ENCODE data around the gene SGTA. TPM values are rescaled to one million over a fixed set of nuclear protein-coding genes. Genes with fewer than 3 reads are reported as not detected.
"Not testable (repeated sequence)": the region's sequence is repeated elsewhere in the genome, so short reads cannot be mapped to it uniquely, and the experiment has no call there.

SGTA gene
- 10 to 100 TPM; 51.0 to 51.1 TPM for total RNA-seq

- Mint-ChIP-seq H3K27me3 (ENCODE audit: low read depth) (no peaks in the 10 kb centered on the region), H3K36me3 (ENCODE audit: low read depth) (peaks cover 16% of the 10 kb centered on the region), H3K4me3 (peak within 1 kb of the TSS; percentile 88), H3K27ac (peak within 1 kb of the TSS; percentile 97), H3K9me3 (ENCODE audit: insufficient read depth) (no peaks in the 10 kb centered on the region), H3K4me1 (ENCODE audit: low read depth) (peaks cover 59% of the 10 kb centered on the region)
- ChIA-PET POLR2A (interaction anchor here (0.7 kb wide), 2 partner anchors 119 to 495 kb away, joined by 3 read pairs; no protein-coding TSS in a partner anchor), CTCF (interaction anchor here (0.9 to 1.1 kb wide), 2 partner anchors 14 to 135 kb away, joined by 3 read pairs; no protein-coding TSS in a partner anchor)
- DNase-seq (peak; percentile 99), ATAC-seq (peak; percentile 65)
Observed at GRCh38 chr19:2782936-2783780, at the start of gene SGTA. SGTA (minus strand) TSS chr19:2783273; CDS start chr19:2769068, 14,205 bp downstream.

GRCh38 chr19:2827840-2828489, 44.9 kb upstream of the SGTA start:
- CTCF ChIA-PET, result no interaction called here
- Mint-ChIP-seq H3K36me3 (ENCODE audit: low read depth) (peaks cover 31% of the 10 kb centered on the region), H3K27ac (no peak overlapping the region), H3K9me3 (ENCODE audit: insufficient read depth) (peaks cover 19% of the 10 kb centered on the region), H3K27me3 (ENCODE audit: low read depth) (no peaks in the 10 kb centered on the region), H3K4me3 (no peak overlapping the region), H3K4me1 (ENCODE audit: low read depth) (peaks cover 6% of the 10 kb centered on the region)
- ATAC-seq (no peak), DNase-seq (no peak)
- POLR2A ChIA-PET, result no interaction called here

GRCh38 chr19:2827022-2827421, 43.9 kb upstream of the SGTA start:
- H3K4me3 Mint-ChIP-seq, result no peak overlapping the region
- no peak overlapping the region for H3K27ac Mint-ChIP-seq
- DNase-seq, result no peak
- ChIA-PET POLR2A (no interaction called here), CTCF (no interaction called here)
- peaks cover 22% of the 10 kb centered on the region for H3K36me3 Mint-ChIP-seq (ENCODE audit: low read depth)
- H3K27me3 Mint-ChIP-seq (ENCODE audit: low read depth), result no peaks in the 10 kb centered on the region
- no peak for ATAC-seq
- H3K4me1 Mint-ChIP-seq (ENCODE audit: low read depth), result peaks cover 6% of the 10 kb centered on the region
- peaks cover 15% of the 10 kb centered on the region for H3K9me3 Mint-ChIP-seq (ENCODE audit: insufficient read depth)

- Mint-ChIP-seq H3K36me3 (ENCODE audit: low read depth) (peaks cover 20% of the 10 kb centered on the region), H3K27me3 (ENCODE audit: low read depth) (no peaks in the 10 kb centered on the region), H3K4me1 (ENCODE audit: low read depth) (peaks cover 12% of the 10 kb centered on the region), H3K9me3 (ENCODE audit: insufficient read depth) (peaks cover 11% of the 10 kb centered on the region), H3K27ac (no peak overlapping the region), H3K4me3 (no peak overlapping the region)
- POLR2A ChIA-PET, result no interaction called here
- ATAC-seq, result no peak
- CTCF ChIA-PET, result interaction anchor here (1.7 kb wide), 1 partner anchor 17 kb away, joined by 5 read pairs; the partner anchor contains the start of gene ZNF555
- DNase-seq, result no peak
Observed at GRCh38 chr19:2824129-2824528, 41.1 kb upstream of the SGTA start.

GRCh38 chr19:2823646-2824045, 40.6 kb upstream of the SGTA start:
- ChIA-PET CTCF (interaction anchor here (1.7 kb wide), 1 partner anchor 18 kb away, joined by 5 read pairs; the partner anchor contains the start of gene ZNF555), POLR2A (interaction anchor here (0.8 kb wide), 1 partner anchor 42 kb away, joined by 3 read pairs; no protein-coding TSS in a partner anchor)
- H3K4me3 Mint-ChIP-seq, result no peak overlapping the region
- peaks cover 9% of the 10 kb centered on the region for H3K9me3 Mint-ChIP-seq (ENCODE audit: insufficient read depth)
- ATAC-seq, result no peak
- H3K36me3 Mint-ChIP-seq (ENCODE audit: low read depth), result peaks cover 20% of the 10 kb centered on the region
- peaks cover 12% of the 10 kb centered on the region for H3K4me1 Mint-ChIP-seq (ENCODE audit: low read depth)
- DNase-seq, result no peak
- no peaks in the 10 kb centered on the region for H3K27me3 Mint-ChIP-seq (ENCODE audit: low read depth)
- no peak overlapping the region for H3K27ac Mint-ChIP-seq

- no peak for DNase-seq
- H3K36me3 Mint-ChIP-seq (ENCODE audit: low read depth), result peaks cover 14% of the 10 kb centered on the region
- H3K27ac Mint-ChIP-seq, result no peak overlapping the region
- ATAC-seq, result no peak
- ChIA-PET POLR2A (interaction anchor here (0.8 kb wide), 1 partner anchor 42 kb away, joined by 3 read pairs; no protein-coding TSS in a partner anchor), CTCF (interaction anchor here (1.7 to 1.9 kb wide), 2 partner anchors 11 to 18 kb away, joined by 5 to 6 read pairs; partner anchors contain the start of gene ZNF555)
- H3K4me3 Mint-ChIP-seq, result no peak overlapping the region
- peaks cover 9% of the 10 kb centered on the region for H3K4me1 Mint-ChIP-seq (ENCODE audit: low read depth)
- peaks cover 4% of the 10 kb centered on the region for H3K9me3 Mint-ChIP-seq (ENCODE audit: insufficient read depth)
- H3K27me3 Mint-ChIP-seq (ENCODE audit: low read depth), result no peaks in the 10 kb centered on the region
Observed at GRCh38 chr19:2822846-2823245, 39.8 kb upstream of the SGTA start.

GRCh38 chr19:2820112-2820702, 37.1 kb upstream of the SGTA start:
- ATAC-seq, result no peak
- Mint-ChIP-seq H3K4me3 (peak overlapping the region; percentile 83), H3K27me3 (ENCODE audit: low read depth) (no peaks in the 10 kb centered on the region), H3K27ac (peak overlapping the region; percentile 15), H3K4me1 (ENCODE audit: low read depth) (peaks cover 6% of the 10 kb centered on the region), H3K9me3 (ENCODE audit: insufficient read depth) (no peaks in the 10 kb centered on the region), H3K36me3 (ENCODE audit: low read depth) (peaks cover 4% of the 10 kb centered on the region)
- CTCF ChIA-PET, result interaction anchor here (0.7 to 1.5 kb wide), 3 partner anchors 21 to 49 kb away, joined by 3 to 5 read pairs (median 3); partner anchors contain the start of gene ZNF555
- POLR2A ChIA-PET, result interaction anchor here (1.1 to 1.9 kb wide), 2 partner anchors 15 to 130 kb away, joined by 3 to 4 read pairs; no protein-coding TSS in a partner anchor
- DNase-seq, result peak; percentile 30

GRCh38 chr19:2819540-2820111, 36.6 kb upstream of the SGTA start, which contains the start of gene ZNF554:
ZNF554 (plus strand) TSS chr19:2819868; CDS start chr19:2820072, 204 bp downstream.
- peaks cover 6% of the 10 kb centered on the region for H3K4me1 Mint-ChIP-seq (ENCODE audit: low read depth)
- POLR2A ChIA-PET, result interaction anchor here (1.1 to 1.9 kb wide), 2 partner anchors 15 to 131 kb away, joined by 3 to 4 read pairs; no protein-coding TSS in a partner anchor

GRCh38 chr19:2817237-2817829, 34.3 kb upstream of the SGTA start:
- H3K9me3 Mint-ChIP-seq (ENCODE audit: insufficient read depth); H3K4me1 Mint-ChIP-seq (ENCODE audit: low read depth); DNase-seq; H3K27ac Mint-ChIP-seq; CTCF ChIA-PET; H3K36me3 Mint-ChIP-seq (ENCODE audit: low read depth); H3K27me3 Mint-ChIP-seq (ENCODE audit: low read depth); H3K4me3 Mint-ChIP-seq; ATAC-seq; POLR2A ChIA-PET: not testable (repeated sequence)

More at GRCh38 chr19:2819540-2820111, 36.6 kb upstream of the SGTA start, which contains the start of gene ZNF554:
- Mint-ChIP-seq H3K27me3 (ENCODE audit: low read depth) (no peaks in the 10 kb centered on the region), H3K4me3 (peak within 1 kb of the TSS; percentile 83), H3K36me3 (ENCODE audit: low read depth) (peaks cover 4% of the 10 kb centered on the region), H3K9me3 (ENCODE audit: insufficient read depth) (no peaks in the 10 kb centered on the region), H3K27ac (peak within 1 kb of the TSS; percentile 60)
- DNase-seq (peak; percentile 98), ATAC-seq (peak; percentile 97)
- CTCF ChIA-PET, result interaction anchor here (0.6 to 1.5 kb wide), 5 partner anchors 22 to 93 kb away, joined by 3 to 5 read pairs (median 3); partner anchors contain the start of gene ZNF555

GRCh38 chr19:2816641-2817040, 33.6 kb upstream of the SGTA start:
- H3K27ac Mint-ChIP-seq, result no peak overlapping the region
- no peaks in the 10 kb centered on the region for H3K36me3 Mint-ChIP-seq (ENCODE audit: low read depth)
- H3K4me3 Mint-ChIP-seq, result no peak overlapping the region
- DNase-seq (no peak), ATAC-seq (no peak)
- ChIA-PET POLR2A (no interaction called here), CTCF (no interaction called here)
- no peaks in the 10 kb centered on the region for H3K27me3 Mint-ChIP-seq (ENCODE audit: low read depth)
- H3K9me3 Mint-ChIP-seq (ENCODE audit: insufficient read depth), result no peaks in the 10 kb centered on the region
- peaks cover 6% of the 10 kb centered on the region for H3K4me1 Mint-ChIP-seq (ENCODE audit: low read depth)

GRCh38 chr19:2815923-2816322, 32.9 kb upstream of the SGTA start:
- ATAC-seq, result no peak
- POLR2A ChIA-PET, result no interaction called here
- CTCF ChIA-PET, result no interaction called here
- H3K4me1 Mint-ChIP-seq (ENCODE audit: low read depth), result peaks cover 4% of the 10 kb centered on the region
- no peaks in the 10 kb centered on the region for H3K9me3 Mint-ChIP-seq (ENCODE audit: insufficient read depth)
- H3K36me3 Mint-ChIP-seq (ENCODE audit: low read depth), result peaks cover 2% of the 10 kb centered on the region
- no peak for DNase-seq
- no peaks in the 10 kb centered on the region for H3K27me3 Mint-ChIP-seq (ENCODE audit: low read depth)
- no peak overlapping the region for H3K4me3 Mint-ChIP-seq
- H3K27ac Mint-ChIP-seq, result no peak overlapping the region
